GM21390 (cell line): ENCODE data around the gene DARS2.
"Not testable (repeated sequence)": the region's sequence is repeated elsewhere in the genome, so short reads cannot be mapped to it uniquely, and the experiment has no call there.

Experiments used
- ATAC-seq: cut with Tn5 transposase; IDR thresholded peaks from one replicate; pipeline ENCODE4 v1.9.1; 2021; ENCODE audit not compliant: unreplicated experiment

The DARS2 gene

DNA sequence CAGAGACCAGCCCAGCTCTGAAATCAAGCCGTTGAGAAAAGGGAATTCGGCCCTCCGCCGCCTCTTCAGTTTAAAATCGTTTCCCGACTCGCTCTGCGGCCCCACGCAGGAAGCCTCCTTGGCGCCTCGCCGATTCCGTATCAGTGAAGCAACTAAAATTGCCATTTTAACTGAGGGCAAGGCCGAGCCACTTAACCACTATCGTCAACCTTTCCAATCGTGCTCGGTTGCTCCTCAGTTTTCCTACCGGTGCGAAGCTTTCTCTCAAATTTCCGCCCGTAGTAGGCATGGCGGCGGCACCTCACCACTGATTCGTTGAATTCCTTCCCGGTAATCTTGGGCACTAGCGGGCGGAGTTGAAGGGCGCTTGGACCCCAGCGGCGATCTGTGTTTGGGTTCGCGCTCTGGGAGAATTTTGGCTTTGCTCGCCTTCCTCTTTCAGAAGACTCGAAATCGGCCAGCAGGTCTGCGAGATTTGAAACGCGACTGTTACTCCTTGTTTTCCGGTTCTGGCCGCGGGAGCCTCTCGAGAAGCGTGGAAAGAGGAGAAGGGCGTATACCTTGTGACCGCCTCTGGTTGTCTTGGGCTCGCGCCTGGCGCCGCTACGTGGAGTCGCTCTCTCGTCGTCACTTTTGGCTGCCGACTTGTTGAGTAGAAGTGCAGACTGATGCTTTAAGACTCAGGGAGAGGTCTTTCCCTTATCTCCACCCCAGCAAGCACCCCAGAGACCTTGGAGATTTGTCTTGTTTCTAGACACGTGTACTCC, at the start of gene DARS2, which contains the start of gene CENPL:
DARS2 (plus strand) TSS at position 359 of the 767 bp plus-strand sequence. CDS start 557 bp downstream, outside the sequence.
CENPL (minus strand) TSS at position 569 of the 767 bp plus-strand sequence. CDS start 13,584 bp downstream, outside the sequence.
- peak; percentile 82 for ATAC-seq

GRCh38 chr1:173775578-173776226, 48.8 kb upstream of the DARS2 start:
- ATAC-seq: no peak

DNA sequence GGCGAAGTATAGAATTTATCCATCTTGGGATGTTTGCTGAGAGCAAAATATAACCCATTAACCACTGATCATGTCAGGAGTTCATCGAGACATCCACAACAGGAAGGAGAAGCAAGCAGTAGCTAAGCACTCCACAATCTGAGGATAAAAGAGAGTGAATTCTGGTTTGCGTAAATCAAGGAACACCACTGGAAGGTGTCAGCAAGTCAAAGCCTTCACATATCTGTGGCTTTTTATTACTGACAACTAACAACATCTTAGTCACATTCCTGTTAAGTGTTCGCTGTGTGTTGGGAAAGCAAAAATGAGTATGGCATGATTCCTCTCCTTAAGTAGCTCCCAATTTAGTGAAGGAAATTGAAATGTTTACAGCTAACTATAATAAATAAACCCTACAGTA, 44.5 kb upstream of the DARS2 start:
- no peak for ATAC-seq

- ATAC-seq: no peak
Measured at GRCh38 chr1:173784997-173785396, 39.5 kb upstream of the DARS2 start.

- ATAC-seq: no peak
Measured at GRCh38 chr1:173789841-173790240, 34.6 kb upstream of the DARS2 start.

DNA sequence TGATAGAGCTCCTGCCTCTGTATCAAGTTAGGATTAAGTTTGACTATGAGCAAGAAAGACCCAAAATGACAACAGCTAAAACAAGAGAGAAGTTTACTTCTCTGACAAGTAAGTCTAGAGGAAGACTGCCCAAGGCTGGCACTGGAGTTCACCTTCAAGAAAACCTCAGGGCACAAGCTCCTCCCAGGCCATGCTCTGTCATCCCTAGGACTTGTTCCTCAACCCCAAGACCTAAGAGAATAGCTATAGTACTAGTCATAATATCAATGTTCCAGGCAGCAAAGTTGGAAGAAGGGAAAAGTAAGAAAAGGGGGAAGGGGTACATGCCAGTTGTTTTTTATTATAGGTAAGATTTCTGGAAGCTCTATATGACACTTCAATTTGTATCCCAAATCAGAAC, 26.4 kb upstream of the DARS2 start:
- ATAC-seq: no peak

GRCh38 chr1:173799995-173800394, 24.5 kb upstream of the DARS2 start:
- not testable (repeated sequence) for ATAC-seq

- ATAC-seq: no peak
Measured at GRCh38 chr1:173802961-173803360, 21.5 kb upstream of the DARS2 start.

DNA sequence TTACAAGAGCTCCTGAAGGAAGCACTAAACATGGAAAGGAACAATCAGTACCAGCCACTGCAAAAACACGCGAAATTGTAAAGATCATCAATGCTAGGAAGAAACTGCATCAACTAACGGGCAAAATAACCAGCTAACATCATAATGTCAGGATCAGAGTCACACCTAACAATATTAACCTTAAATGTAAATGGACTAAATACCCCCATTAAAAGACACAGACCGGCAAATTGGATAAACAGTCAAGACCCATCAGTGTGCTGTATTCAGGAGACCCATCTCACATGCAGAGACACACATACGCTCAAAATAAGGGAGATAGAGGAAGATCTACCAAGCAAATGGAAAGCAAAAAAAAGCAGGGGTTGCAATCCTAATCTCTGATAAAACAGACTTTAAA, 10.8 kb upstream of the DARS2 start:
- not testable (repeated sequence) for ATAC-seq

DNA sequence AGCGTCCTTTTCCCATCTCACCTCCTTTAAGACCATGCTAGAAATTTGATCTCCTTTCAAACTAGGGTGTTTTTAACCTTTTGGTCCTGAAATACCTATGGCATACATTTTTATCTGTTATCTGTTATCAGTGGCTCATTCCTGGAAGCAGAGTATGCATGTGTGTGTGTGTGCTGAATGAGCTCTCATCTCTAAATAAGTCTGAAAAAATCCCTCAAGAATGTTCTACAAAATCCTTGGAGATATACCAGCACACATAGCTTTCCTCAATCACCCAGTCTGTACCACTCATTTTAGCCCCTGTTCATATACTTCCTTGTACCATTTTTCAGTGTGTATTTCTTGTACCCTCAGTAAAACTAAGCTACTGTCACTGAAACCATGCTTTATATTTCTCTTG, 6.0 kb upstream of the DARS2 start:
- ATAC-seq: no peak

GRCh38 chr1:173821680-173822079, 2.8 kb upstream of the DARS2 start:
- no peak for ATAC-seq

- peak; percentile 39 for ATAC-seq
Measured at GRCh38 chr1:173823781-173824314, 625 bp upstream of the DARS2 start.

GRCh38 chr1:173827611-173828010, 3.1 kb downstream of the DARS2 start:
- ATAC-seq: no peak

DNA sequence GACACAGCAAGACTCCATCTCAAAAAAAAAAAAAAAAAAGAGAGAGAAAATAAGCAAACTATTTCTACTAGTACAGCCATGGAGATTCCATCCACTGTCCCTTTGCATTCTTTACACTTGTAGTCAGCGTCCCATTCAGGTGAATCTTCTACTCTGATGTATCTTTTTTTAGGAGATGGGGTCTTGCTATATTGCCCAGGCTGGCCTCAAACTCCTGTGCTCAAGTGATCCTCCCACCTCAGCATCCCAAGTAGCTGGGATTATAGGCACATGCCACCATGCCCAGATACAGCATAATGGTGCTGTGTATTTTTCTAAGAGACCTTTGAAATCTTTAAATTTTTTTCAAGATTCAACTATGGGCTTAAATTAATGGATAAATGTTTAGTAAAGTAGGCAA, 8.3 kb downstream of the DARS2 start:
- no peak for ATAC-seq

DNA sequence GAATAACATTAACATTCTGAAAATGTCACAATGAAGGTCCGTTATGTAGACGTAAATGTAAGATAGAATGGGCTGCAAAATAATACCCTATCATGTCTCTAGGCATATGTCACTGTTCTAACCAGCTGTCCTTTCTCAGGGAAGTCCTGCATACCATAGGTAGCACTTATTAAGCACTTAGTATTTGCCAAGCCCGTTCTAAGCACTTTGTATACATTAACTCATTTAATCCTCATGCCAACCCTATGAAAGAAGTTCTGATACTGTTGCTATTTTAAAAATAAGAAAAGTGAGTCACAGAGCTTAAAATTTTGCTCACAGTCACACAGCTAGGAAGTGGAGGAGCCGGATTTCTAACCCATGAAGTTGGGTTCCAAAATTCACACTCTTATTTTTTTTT, 27.6 kb downstream of the DARS2 start:
- no peak for ATAC-seq

GRCh38 chr1:173853074-173853473, 28.6 kb downstream of the DARS2 start:
- ATAC-seq: no peak

GRCh38 chr1:173856014-173856413, 31.5 kb downstream of the DARS2 start:
- no peak for ATAC-seq

DNA sequence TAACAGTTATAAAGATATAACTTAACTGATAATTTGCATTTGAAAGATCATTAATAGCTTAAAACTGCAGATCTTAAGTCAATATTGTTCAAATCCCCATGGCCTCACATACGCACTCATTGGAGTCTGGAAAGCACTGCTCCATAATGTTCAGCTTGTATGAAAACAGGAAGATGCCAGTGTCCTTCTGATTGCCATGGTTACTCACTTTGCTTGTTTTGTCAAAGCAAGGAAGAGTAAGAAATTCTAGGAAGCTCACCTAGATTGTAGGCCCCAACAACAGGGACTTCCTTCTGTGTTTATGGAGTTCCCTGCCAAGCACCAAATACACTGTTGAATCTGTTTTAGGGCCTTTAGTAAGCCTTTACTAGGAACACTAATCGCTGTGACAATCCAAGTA, 32.4 kb downstream of the DARS2 start:
- ATAC-seq: no peak

- ATAC-seq: no peak
Measured at GRCh38 chr1:173857363-173857917, 33.0 kb downstream of the DARS2 start.

GRCh38 chr1:173859547-173859946, 35.1 kb downstream of the DARS2 start:
- ATAC-seq: not testable (repeated sequence)

GRCh38 chr1:173860065-173860464, 35.6 kb downstream of the DARS2 start:
- ATAC-seq: no peak

GRCh38 chr1:173861731-173862145, 37.3 kb downstream of the DARS2 start:
- no peak for ATAC-seq
